Peyer's patch (tissue), 4 donors: Measurements from ENCODE around the gene ANO8.

Source experiments
- CTCF ChIP-seq, 6 experiments: fragments of 450-650 bp in 4 of 6; fragments of 200-600 bp in 2 of 6; sonication (generic) in 1 of 6; IDR thresholded peaks; one replicate each; pipeline ENCODE4 v1.5.1; 2017 to 2019; ENCODE audit warnings: antibody characterized with exemption in 6 of 6, mild to moderate bottlenecking in 3 of 6, moderate library complexity in 1 of 6
- POLR2A ChIP-seq, 2 donors: fragments of 450-650 bp; IDR thresholded peaks; one replicate each; pipeline ENCODE4 v1.5.1; 2017; ENCODE audit warnings: antibody characterized with exemption in 2 of 2, mild to moderate bottlenecking in 2 of 2, moderate library complexity in 2 of 2

DNA sequence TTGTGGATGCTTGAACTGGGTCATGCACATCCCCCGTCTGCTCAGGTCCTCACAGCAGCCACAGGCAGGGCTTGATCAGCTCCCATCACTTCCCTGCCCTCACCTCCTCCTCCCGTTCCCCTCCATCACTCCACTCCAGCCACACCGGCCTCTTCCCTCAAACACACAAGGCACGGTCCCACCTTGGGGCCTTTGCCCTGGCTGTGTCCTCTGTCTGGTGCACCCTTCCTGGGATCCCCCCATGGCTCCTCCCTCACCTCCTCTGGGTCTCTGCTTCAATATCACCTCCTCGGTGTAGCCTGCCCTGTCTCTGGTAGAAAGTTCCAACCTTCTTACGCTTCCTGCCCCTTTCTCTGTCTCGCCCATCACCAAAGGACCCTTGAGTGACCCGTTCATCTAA lies 18.7 kb upstream of the ANO8 start:
- TF ChIP-seq CTCF (IDR thresholded peaks at IDR 0.05) (no peak), POLR2A (IDR thresholded peaks at IDR 0.05) (no peak)
